Suppressor macrophage (primary cell): ENCODE data around the gene UBAC1.
"Not testable (repeated sequence)": the region's sequence is repeated elsewhere in the genome, so short reads cannot be mapped to it uniquely, and the experiment has no call there.

Source experiments
- DNase-seq, 4 experiments: peaks; one replicate each; pipeline ENCODE4 v3.0.0-alpha.2; 2020 to 2022

Gene UBAC1

GRCh38 chr9:135919318-135919890, 41.8 kb downstream of the UBAC1 start:
- DNase-seq, result no peak

DNA sequence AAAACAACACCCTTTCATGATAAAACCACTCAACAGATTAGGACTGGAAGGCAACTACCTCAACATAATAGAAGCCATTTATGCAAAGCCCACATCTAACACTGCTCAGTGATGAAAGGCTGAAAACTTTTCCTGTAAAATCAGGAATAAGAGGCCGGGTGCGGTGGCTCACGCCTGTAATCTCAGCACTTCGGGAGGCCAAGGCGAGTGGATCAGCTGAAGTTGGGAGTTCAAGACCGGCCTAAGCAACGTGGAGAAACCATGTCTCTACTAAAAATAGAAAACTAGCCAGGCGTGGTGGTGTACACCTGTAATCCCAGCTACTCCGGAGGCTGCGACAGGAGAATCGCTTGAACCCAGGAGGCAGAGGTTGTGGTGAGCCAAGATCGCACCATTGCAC, 44.9 kb downstream of the UBAC1 start:
- DNase-seq, result not testable (repeated sequence)

GRCh38 chr9:135914921-135915320, 46.3 kb downstream of the UBAC1 start:
- DNase-seq, result no peak

DNA sequence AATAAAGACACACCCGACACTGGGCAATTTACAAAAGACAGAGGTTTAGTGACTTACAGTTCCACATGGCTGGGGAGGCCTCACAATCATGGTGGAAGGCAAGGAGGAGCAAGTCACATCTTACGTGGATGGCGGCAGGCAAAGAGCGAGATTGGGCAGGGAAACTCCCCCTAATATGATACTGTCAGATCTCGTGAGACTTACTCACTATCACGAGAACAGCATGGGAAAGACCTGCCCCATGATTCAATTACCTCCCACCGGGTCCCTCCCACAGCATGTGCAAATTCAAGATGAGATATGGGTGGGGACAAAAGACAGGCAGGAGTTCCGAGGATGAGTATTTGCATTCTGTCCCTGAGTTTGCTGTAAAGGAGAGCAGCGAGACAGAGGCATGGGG, 49.9 kb downstream of the UBAC1 start:
- DNase-seq, result not testable (repeated sequence)

DNA sequence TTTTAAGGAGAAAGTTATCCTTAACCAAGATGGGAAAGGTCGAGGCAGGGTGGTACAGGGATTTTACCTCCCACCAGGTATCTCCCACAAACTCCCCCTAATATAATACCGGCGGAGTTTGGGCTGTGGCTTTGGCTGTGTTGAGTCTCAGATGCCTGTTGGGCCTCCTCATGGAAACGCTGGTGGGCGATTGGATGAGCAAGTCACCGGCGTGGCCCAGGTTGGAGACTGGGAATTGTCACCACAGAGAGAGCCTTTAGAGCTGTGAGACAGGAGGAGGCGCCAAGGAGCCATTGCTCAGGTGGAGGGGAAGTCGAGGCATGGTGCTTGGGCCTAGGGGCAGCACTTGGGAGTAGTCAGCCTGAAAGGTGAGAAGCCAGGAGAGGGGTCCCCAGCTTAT, 50.4 kb downstream of the UBAC1 start:
- no peak for DNase-seq

GRCh38 chr9:135910216-135910615, 51.0 kb downstream of the UBAC1 start:
- peak in 2 of 4 experiments; percentile 30 to 35 for DNase-seq

- DNase-seq, result peak in 2 of 4 experiments; percentile 24 to 29
Observed at GRCh38 chr9:135909371-135909770, 51.8 kb downstream of the UBAC1 start.

- DNase-seq, result peak; percentile 33 to 72 (median 56)
Observed at GRCh38 chr9:135908754-135909204, 52.4 kb downstream of the UBAC1 start.

- peak; percentile 18 to 59 (median 46) for DNase-seq
Observed at GRCh38 chr9:135908093-135908753, 53.0 kb downstream of the UBAC1 start.

- peak; percentile 96 to 99 (median 98) for DNase-seq
Observed at GRCh38 chr9:135907431-135908092, 53.6 kb downstream of the UBAC1 start, which contains the start of gene CAMSAP1. TSS of gene CAMSAP1 (minus strand) at chr9:135907546. CDS start at chr9:135907159, 387 bp downstream.

GRCh38 chr9:135907006-135907430, 54.2 kb downstream of the UBAC1 start:
- DNase-seq, result peak; percentile 47 to 77 (median 64)

DNA sequence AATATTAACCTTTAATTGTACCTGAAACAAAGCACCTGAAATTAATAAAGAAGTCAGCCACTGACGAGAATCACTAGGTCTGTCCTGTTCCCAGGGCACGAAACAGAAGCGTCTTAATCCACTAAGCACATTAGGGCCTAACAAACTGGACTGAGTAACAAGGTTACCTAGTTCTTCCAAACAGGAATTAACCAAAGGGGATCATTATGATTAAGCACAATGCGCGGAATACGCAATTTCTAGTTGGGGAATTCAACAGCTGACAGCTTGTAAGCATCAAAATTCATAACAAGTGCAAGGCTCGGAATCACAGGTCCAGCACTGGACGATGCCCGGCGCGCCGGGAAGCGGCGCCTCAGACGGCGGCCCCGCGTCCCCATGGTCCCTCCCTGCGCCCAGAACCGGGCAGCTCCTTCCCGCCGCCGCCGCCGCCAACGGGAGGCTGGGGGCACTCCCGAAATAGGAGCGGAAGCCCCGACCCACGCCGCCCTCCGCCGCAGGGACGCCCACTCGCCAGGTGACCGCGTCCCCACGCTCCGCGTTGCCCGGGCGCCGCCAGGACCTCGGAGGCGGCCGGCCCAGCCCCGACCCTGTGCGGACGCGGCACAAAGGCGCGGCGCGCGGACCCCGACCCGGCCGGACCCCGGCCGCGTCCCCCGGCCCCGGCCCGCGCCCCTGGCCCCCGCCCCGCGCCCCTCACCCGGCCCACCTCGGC, 54.7 kb downstream of the UBAC1 start:
- DNase-seq, result peak; percentile 46 to 64 (median 58)

- peak; percentile 77 to 90 (median 84) for DNase-seq
Observed at GRCh38 chr9:135905380-135906258, 55.6 kb downstream of the UBAC1 start.

GRCh38 chr9:135903786-135904520, 57.2 kb downstream of the UBAC1 start:
- no peak for DNase-seq

- DNase-seq, result no peak
Observed at GRCh38 chr9:135903358-135903656, 57.9 kb downstream of the UBAC1 start.

DNA sequence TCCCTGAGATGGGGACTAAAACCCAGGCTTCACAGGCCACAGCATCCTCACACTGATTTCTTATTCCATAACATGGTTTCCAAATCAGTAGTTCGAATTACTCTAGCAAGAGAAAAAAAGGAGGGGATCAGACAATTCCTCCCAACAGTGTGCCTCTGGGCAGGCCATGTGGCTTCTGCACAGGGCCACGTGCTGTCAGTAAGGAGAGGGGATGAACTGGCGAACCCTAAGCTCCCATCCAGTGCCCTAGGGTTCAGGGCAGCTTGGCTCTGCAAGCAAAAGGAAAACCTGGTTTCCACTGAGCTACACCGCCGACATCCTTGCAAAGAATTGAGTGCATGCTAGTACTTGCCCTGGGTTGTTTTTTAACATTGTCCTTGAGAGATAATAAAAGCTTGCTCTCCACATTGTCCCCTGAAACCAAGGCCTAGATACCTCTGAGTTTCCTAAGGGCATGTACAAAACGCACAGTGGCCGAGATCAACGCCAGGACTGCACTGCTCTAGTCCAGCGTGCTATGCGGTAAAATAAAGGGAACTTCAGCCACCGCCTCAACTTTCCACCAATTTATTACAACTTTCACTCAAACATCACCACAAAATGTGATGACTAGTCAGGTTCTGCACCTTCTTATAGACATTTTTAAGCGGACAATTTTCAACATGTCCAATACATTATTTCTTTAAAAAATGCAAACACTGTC, 58.4 kb downstream of the UBAC1 start:
- DNase-seq, result peak in 2 of 4 experiments; percentile 19 to 46

- no peak for DNase-seq
Observed at GRCh38 chr9:135901826-135902225, 59.3 kb downstream of the UBAC1 start.

GRCh38 chr9:135901031-135901758, 60.0 kb downstream of the UBAC1 start:
- peak; percentile 34 to 62 (median 56) for DNase-seq

DNA sequence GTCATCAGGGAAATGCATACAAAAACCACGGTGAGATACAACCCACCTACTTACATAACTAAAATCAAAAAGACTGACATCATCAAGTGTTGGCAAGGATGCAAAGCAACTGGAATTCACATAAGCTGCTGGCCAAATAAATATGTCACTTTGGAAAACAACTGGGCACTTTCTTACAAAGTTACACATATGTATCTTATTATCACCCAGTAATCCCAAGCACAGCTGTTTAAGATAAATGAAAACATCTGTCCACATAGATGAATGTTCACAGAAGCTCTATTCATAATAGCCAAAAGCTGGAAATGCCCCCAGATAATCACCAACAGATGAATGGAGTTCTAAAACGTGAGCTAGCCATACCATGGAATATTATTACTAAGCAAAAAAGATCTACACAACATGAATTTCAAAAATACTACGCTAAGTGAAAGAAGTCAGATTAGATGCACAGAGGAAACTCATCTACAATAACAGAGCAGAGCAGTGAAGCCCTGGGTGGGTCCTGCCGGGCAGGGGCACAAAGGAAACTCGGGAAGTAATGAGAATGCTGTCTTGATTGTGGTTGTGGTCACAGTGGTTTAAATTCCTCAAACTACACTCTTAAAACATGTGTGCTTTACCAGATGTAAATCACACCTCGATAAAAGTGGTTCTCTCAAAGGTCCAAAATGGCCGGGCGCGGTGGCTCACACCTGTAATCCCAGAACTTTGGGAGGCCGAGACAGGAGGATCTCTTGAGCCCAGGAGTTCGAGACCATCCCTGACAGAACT, 62.4 kb downstream of the UBAC1 start:
- DNase-seq, result peak in 1 of 4 experiments; percentile 15
